ENCODE results near the gene VAMP8.
A peak's percentile ranks its signal among the peaks of the same experiment; 100 is the strongest.
"Not testable (repeated sequence)": the region's sequence is repeated elsewhere in the genome, so short reads cannot be mapped to it uniquely, and the experiment has no call there.

- TF ChIP-seq CTCF (IDR thresholded peaks at IDR 0.05), result peak in 1 of 6 experiments; percentile 0
- TF ChIP-seq POLR2A (IDR thresholded peaks at IDR 0.05), result not testable (repeated sequence)
These were observed 33.1 kb upstream of the VAMP8 start for GRCh38 chr2:85544254-85544691.
